HCEC 1CT (cell line): ENCODE measurements around the gene NEO1.

Source experiments
- DNase-seq: peaks from one replicate; pipeline ENCODE4 v3.0.0-alpha.2; 2017

The NEO1 gene

GRCh38 chr15:73075160-73075859, 23.0 kb downstream of the NEO1 start:
- DNase-seq, result peak; percentile 37

- DNase-seq, result no peak
Observed at GRCh38 chr15:73078291-73078690, 26.0 kb downstream of the NEO1 start.

- DNase-seq, result peak; percentile 90
Observed at GRCh38 chr15:73078722-73079121, 26.5 kb downstream of the NEO1 start.

- no peak for DNase-seq
Observed at GRCh38 chr15:73079565-73079964, 27.3 kb downstream of the NEO1 start.

- DNase-seq, result peak; percentile 62
Observed at GRCh38 chr15:73081321-73081958, 29.2 kb downstream of the NEO1 start.

GRCh38 chr15:73082812-73083211, 30.5 kb downstream of the NEO1 start:
- DNase-seq, result no peak

- DNase-seq, result no peak
Observed at GRCh38 chr15:73087098-73087497, 34.8 kb downstream of the NEO1 start.

- DNase-seq, result no peak
Observed at GRCh38 chr15:73105064-73105463, 52.8 kb downstream of the NEO1 start.

GRCh38 chr15:73108676-73109075, 56.4 kb downstream of the NEO1 start:
- no peak for DNase-seq

GRCh38 chr15:73109765-73110164, 57.5 kb downstream of the NEO1 start:
- DNase-seq, result no peak

GRCh38 chr15:73110201-73110600, 57.9 kb downstream of the NEO1 start:
- no peak for DNase-seq

GRCh38 chr15:73114064-73114463, 61.8 kb downstream of the NEO1 start:
- no peak for DNase-seq

GRCh38 chr15:73116164-73116563, 63.9 kb downstream of the NEO1 start:
- no peak for DNase-seq

GRCh38 chr15:73118055-73118454, 65.8 kb downstream of the NEO1 start:
- no peak for DNase-seq

GRCh38 chr15:73119478-73119877, 67.2 kb downstream of the NEO1 start:
- DNase-seq, result no peak

- no peak for DNase-seq
Observed at GRCh38 chr15:73120269-73120668, 68.0 kb downstream of the NEO1 start.

- peak; percentile 25 for DNase-seq
Observed at GRCh38 chr15:73125219-73125618, 73.0 kb downstream of the NEO1 start.

- peak; percentile 23 for DNase-seq
Observed at GRCh38 chr15:73127302-73127936, 75.2 kb downstream of the NEO1 start.

- DNase-seq, result no peak
Observed at GRCh38 chr15:73130830-73131229, 78.6 kb downstream of the NEO1 start.

GRCh38 chr15:73134196-73134595, 81.9 kb downstream of the NEO1 start:
- DNase-seq, result no peak

GRCh38 chr15:73139041-73139743, 86.9 kb downstream of the NEO1 start:
- DNase-seq, result no peak

GRCh38 chr15:73139744-73140553, 87.7 kb downstream of the NEO1 start:
- DNase-seq, result peak; percentile 4
